Measurements from ENCODE around the gene CTSZ. TPM values are rescaled to one million over a fixed set of nuclear protein-coding genes. Genes with fewer than 3 reads are reported as not detected.

The CTSZ gene
- total and polyA plus RNA-seq, 2 of the 4 experiments (the other 2 are of a cell fraction), result 46.1 to 88.5 TPM

DNA sequence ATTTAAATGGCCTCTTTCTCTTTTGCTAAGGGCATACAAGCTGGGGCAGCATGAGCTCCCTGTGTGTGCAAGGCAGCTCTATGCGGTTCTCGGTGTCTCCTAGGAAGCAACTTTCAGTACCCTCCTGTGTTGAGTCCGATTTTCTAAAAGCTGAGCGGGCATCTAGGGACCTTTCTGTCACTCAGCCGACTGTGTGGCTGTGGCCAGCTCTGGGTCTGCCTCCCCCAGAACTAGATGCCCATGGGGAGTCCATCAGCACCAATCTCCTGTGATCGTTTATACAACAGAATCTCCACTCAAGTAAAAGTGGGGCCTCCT, 18.5 kb downstream of the CTSZ start:
- Histone ChIP-seq H3K9ac (ENCODE audit: low read depth, low read length) (no peak overlapping the region), H3K36me3 (ENCODE audit: control insufficient read depth, insufficient read depth, low read length) (peaks cover 50% of the 10 kb centered on the region), H2BK5ac (ENCODE audit: low read depth, low read length, poor library complexity, severe bottlenecking) (no peak overlapping the region), H3K9me1 (ENCODE audit: insufficient read depth, low read length) (peaks cover 23% of the 10 kb centered on the region), H2AK5ac (ENCODE audit: low read depth, low read length) (no peak overlapping the region), H3K18ac (ENCODE audit: low read depth, low read length) (no peak overlapping the region), H3K4me2 (ENCODE audit: low read depth, low read length) (no peak overlapping the region), H2BK120ac (ENCODE audit: low read depth, low read length) (no peak overlapping the region), H3K23ac (ENCODE audit: low read depth, low read length) (no peak overlapping the region), H3K4me3 (ENCODE audit: insufficient read depth, low read depth, low read length) (no peak overlapping the region), H2BK15ac (ENCODE audit: low read depth, low read length) (no peak overlapping the region), H2BK20ac (ENCODE audit: low read depth, low read length) (no peak overlapping the region), H3K4me1 (ENCODE audit: control insufficient read depth, insufficient read depth, low read length) (peaks cover 6% of the 10 kb centered on the region; the same call in 1 of the 2 replicates), H4K20me1 (ENCODE audit: insufficient read depth, low read length) (peaks cover 28% of the 10 kb centered on the region), H3K9me3 (ENCODE audit: control insufficient read depth, insufficient read depth, low read length) (no peaks in the 10 kb centered on the region), H3K14ac (replicated peaks; ENCODE audit: low read depth, low read length) (no peak overlapping the region), H2AK9ac (replicated peaks; ENCODE audit: low read depth, low read length, poor library complexity) (no peak overlapping the region), H3K4ac (ENCODE audit: low read depth, low read length) (no peak overlapping the region), H4K91ac (ENCODE audit: insufficient read depth, low read depth, low read length) (no peak overlapping the region), H3K27me3 (ENCODE audit: control insufficient read depth, insufficient read depth, low read length) (no peaks in the 10 kb centered on the region), H2AFZ (replicated peaks; ENCODE audit: low read length, poor library complexity) (no peak overlapping the region), H4K8ac (ENCODE audit: low read depth in 2 of 2, low read length in 2 of 2) (no peak overlapping the region), H4K5ac (ENCODE audit: low read depth, low read length) (no peak overlapping the region), H3K56ac (ENCODE audit: extremely low read depth, insufficient read depth, low read length) (no peak overlapping the region), H3K27ac (ENCODE audit: insufficient read depth, low read length) (no peak overlapping the region), H3K79me1 (ENCODE audit: low read depth in 1 of 2, low read length in 2 of 2) (peaks cover 28 to 68% of the 10 kb centered on the region in 2 experiments)
- TF ChIP-seq, protein P1, sequence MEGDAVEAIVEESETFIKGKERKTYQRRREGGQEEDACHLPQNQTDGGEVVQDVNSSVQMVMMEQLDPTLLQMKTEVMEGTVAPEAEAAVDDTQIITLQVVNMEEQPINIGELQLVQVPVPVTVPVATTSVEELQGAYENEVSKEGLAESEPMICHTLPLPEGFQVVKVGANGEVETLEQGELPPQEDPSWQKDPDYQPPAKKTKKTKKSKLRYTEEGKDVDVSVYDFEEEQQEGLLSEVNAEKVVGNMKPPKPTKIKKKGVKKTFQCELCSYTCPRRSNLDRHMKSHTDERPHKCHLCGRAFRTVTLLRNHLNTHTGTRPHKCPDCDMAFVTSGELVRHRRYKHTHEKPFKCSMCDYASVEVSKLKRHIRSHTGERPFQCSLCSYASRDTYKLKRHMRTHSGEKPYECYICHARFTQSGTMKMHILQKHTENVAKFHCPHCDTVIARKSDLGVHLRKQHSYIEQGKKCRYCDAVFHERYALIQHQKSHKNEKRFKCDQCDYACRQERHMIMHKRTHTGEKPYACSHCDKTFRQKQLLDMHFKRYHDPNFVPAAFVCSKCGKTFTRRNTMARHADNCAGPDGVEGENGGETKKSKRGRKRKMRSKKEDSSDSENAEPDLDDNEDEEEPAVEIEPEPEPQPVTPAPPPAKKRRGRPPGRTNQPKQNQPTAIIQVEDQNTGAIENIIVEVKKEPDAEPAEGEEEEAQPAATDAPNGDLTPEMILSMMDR (conservative IDR thresholded peaks at IDR 0.05; ENCODE audit: low read depth, low read length), result no peak
- no peak for TF ChIP-seq RCOR1 (IDR thresholded peaks at IDR 0.05; ENCODE audit: insufficient replicate concordance, low read length)
- TF ChIP-seq RAD21 (IDR thresholded peaks at IDR 0.05; ENCODE audit: low read length), result no peak
- no peak for TF ChIP-seq BHLHE40 (IDR thresholded peaks at IDR 0.05; ENCODE audit: low read depth, low read length)
- TF ChIP-seq POLR2A (IDR thresholded peaks at IDR 0.05; ENCODE audit: low read depth, low read length), result no peak
- no peak for TF ChIP-seq NFE2L2 (IDR thresholded peaks at IDR 0.05; ENCODE audit: low read depth, low read length)
- TF ChIP-seq, protein P2, sequence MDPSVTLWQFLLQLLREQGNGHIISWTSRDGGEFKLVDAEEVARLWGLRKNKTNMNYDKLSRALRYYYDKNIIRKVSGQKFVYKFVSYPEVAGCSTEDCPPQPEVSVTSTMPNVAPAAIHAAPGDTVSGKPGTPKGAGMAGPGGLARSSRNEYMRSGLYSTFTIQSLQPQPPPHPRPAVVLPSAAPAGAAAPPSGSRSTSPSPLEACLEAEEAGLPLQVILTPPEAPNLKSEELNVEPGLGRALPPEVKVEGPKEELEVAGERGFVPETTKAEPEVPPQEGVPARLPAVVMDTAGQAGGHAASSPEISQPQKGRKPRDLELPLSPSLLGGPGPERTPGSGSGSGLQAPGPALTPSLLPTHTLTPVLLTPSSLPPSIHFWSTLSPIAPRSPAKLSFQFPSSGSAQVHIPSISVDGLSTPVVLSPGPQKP (IDR thresholded peaks at IDR 0.05; ENCODE audit: borderline replicate concordance, low read depth, low read length), result no peak
- no peak for TF ChIP-seq SMC3 (IDR thresholded peaks at IDR 0.05; ENCODE audit: low read depth, low read length)
- no peak for TF ChIP-seq MXI1 (IDR thresholded peaks at IDR 0.05; ENCODE audit: borderline replicate concordance, low read depth, low read length)
- TF ChIP-seq CEBPB (IDR thresholded peaks at IDR 0.05; ENCODE audit: low read depth, low read length), result no peak
- no peak for TF ChIP-seq MAFK (IDR thresholded peaks at IDR 0.05; ENCODE audit: low read depth, low read length)
- no peak for TF ChIP-seq MAZ (IDR thresholded peaks at IDR 0.05; ENCODE audit: borderline replicate concordance, low read depth, low read length)
- no peak for TF ChIP-seq RFX5 (IDR thresholded peaks at IDR 0.05; ENCODE audit: low read depth, low read length)
- no peak for TF ChIP-seq CHD1 (IDR thresholded peaks at IDR 0.05; ENCODE audit: low read depth, low read length)
- TF ChIP-seq, protein P3, sequence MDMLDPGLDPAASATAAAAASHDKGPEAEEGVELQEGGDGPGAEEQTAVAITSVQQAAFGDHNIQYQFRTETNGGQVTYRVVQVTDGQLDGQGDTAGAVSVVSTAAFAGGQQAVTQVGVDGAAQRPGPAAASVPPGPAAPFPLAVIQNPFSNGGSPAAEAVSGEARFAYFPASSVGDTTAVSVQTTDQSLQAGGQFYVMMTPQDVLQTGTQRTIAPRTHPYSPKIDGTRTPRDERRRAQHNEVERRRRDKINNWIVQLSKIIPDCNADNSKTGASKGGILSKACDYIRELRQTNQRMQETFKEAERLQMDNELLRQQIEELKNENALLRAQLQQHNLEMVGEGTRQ (IDR thresholded peaks at IDR 0.05; ENCODE audit: low read depth, low read length), result no peak
- TF ChIP-seq FOS (IDR thresholded peaks at IDR 0.05; ENCODE audit: low read depth, low read length), result no peak
- POLR2A ChIA-PET (ENCODE audit: unreplicated experiment), result no interaction called here
- in situ Hi-C loops (cut with MboI; ENCODE audit: low sequenced_read_pairs) (no loop called here), intact Hi-C loops (cut with micrococcal nuclease) (loop anchor here (5.0 kb wide), 1 partner anchor 39 kb away; no protein-coding TSS in a partner anchor), dilution Hi-C loops (cut with HindIII; ENCODE audit: low sequenced_read_pairs, unreplicated experiment) (no loop called here)
- WGBS, 2 experiments (ENCODE audit: extremely low coverage in 2 of 2, insufficient read length in 1 of 2), result 100% methylated on average over 3 of the region's 6 CpGs; no CpG with 5 or more reads in 1 of the 2 experiments
- no peak for DNase-seq
- ATAC-seq (ENCODE audit: low read depth), result no peak
- BruUV-seq (replicated peaks), result no TSS peak
- CTCF ChIA-PET, result no interaction called here

Measured in IMR-90 (cell line).